Measurements from ENCODE around the gene RNASE13.

Gene RNASE13

GRCh38 chr14:21066882-21067502, 32.4 kb upstream of the RNASE13 start:
- Histone ChIP-seq H3K4me1 (ENCODE audit: control insufficient read depth in 5 of 5, insufficient read depth in 5 of 5, low read length in 5 of 5) (peaks cover 8 to 56% (median 53%) of the 10 kb centered on the region in 5 donors), H3K4me3 (ENCODE audit: low read depth in 1 of 5, low read length in 5 of 5) (no peak overlapping the region), H3K9ac (ENCODE audit: low read length in 5 of 5) (no peak overlapping the region), H3K9me3 (ENCODE audit: control insufficient read depth in 5 of 5, low read length in 5 of 5) (no peaks in the 10 kb centered on the region), H3K36me3 (ENCODE audit: control insufficient read depth in 5 of 5, insufficient read depth in 5 of 5, low read length in 5 of 5) (no peaks in the 10 kb centered on the region), H3K27me3 (ENCODE audit: control insufficient read depth in 5 of 5, insufficient read depth in 4 of 5, low read length in 5 of 5) (no peaks in the 10 kb centered on the region), H3K27ac (ENCODE audit: low read depth, low read length) (peak overlapping the region; percentile 40)

DNA sequence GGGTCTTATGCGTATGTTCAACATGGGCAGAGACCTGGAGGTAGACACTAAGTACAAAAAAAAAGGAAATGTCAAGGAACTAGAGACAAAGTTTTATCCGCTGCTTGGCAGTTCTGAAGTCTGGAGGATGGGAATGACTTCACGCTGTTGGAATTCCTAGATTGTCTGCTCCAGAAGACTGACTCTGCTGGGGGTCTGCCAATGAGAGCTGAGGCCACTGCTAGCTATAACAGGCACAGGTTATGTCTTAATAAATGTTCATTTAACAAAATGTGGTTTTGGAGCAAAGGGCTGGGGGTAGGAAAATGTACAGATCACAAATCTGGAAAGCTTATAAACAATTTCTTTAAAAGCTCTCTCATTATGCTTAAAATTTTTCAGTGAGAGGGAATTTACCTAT, 28.9 kb upstream of the RNASE13 start:
- H3K9me3 ChIP-seq (ENCODE audit: control insufficient read depth in 5 of 5, low read length in 5 of 5): no peaks in the 10 kb centered on the region
- H3K9ac ChIP-seq (ENCODE audit: low read length in 5 of 5): peak overlapping the region in 4 of 5 donors; percentile 50 to 64 (median 58)
- no peaks in the 10 kb centered on the region for H3K27me3 ChIP-seq (ENCODE audit: control insufficient read depth in 5 of 5, insufficient read depth in 4 of 5, low read length in 5 of 5)
- peak overlapping the region; percentile 82 for H3K27ac ChIP-seq (ENCODE audit: low read depth, low read length)
- H3K36me3 ChIP-seq (ENCODE audit: control insufficient read depth in 5 of 5, insufficient read depth in 5 of 5, low read length in 5 of 5): no peaks in the 10 kb centered on the region
- no peak overlapping the region for H3K4me3 ChIP-seq (ENCODE audit: low read depth in 1 of 5, low read length in 5 of 5)
- peaks cover 3 to 47% (median 42%) of the 10 kb centered on the region in 5 donors for H3K4me1 ChIP-seq (ENCODE audit: control insufficient read depth in 5 of 5, insufficient read depth in 5 of 5, low read length in 5 of 5)

GRCh38 chr14:21061347-21061668, 26.7 kb upstream of the RNASE13 start:
- Histone ChIP-seq H3K9me3 (ENCODE audit: control insufficient read depth in 5 of 5, low read length in 5 of 5) (no peaks in the 10 kb centered on the region), H3K27ac (ENCODE audit: low read depth, low read length) (peak overlapping the region; percentile 82), H3K9ac (ENCODE audit: low read length in 5 of 5) (peak overlapping the region in 2 of 5 donors; percentile 53 to 54), H3K27me3 (ENCODE audit: control insufficient read depth in 5 of 5, insufficient read depth in 4 of 5, low read length in 5 of 5) (no peaks in the 10 kb centered on the region), H3K36me3 (ENCODE audit: control insufficient read depth in 5 of 5, insufficient read depth in 5 of 5, low read length in 5 of 5) (no peaks in the 10 kb centered on the region), H3K4me1 (ENCODE audit: control insufficient read depth in 5 of 5, insufficient read depth in 5 of 5, low read length in 5 of 5) (peaks cover 5 to 47% (median 45%) of the 10 kb centered on the region in 5 donors), H3K4me3 (ENCODE audit: low read depth in 1 of 5, low read length in 5 of 5) (peak overlapping the region in 1 of 5 donors; percentile 5)

- Histone ChIP-seq H3K9me3 (ENCODE audit: control insufficient read depth in 5 of 5, low read length in 5 of 5) (no peaks in the 10 kb centered on the region), H3K4me3 (ENCODE audit: low read depth in 1 of 5, low read length in 5 of 5) (peak overlapping the region in 1 of 5 donors; percentile 44), H3K36me3 (ENCODE audit: control insufficient read depth in 5 of 5, insufficient read depth in 5 of 5, low read length in 5 of 5) (no peaks in the 10 kb centered on the region), H3K4me1 (ENCODE audit: control insufficient read depth in 5 of 5, insufficient read depth in 5 of 5, low read length in 5 of 5) (peaks cover 5 to 47% (median 46%) of the 10 kb centered on the region in 5 donors), H3K9ac (ENCODE audit: low read length in 5 of 5) (peak overlapping the region in 2 of 5 donors; percentile 7 to 54), H3K27ac (ENCODE audit: low read depth, low read length) (peak overlapping the region; percentile 82), H3K27me3 (ENCODE audit: control insufficient read depth in 5 of 5, insufficient read depth in 4 of 5, low read length in 5 of 5) (no peaks in the 10 kb centered on the region)
Measured at GRCh38 chr14:21060614-21061346, 26.2 kb upstream of the RNASE13 start.

GRCh38 chr14:21059842-21060613, 25.4 kb upstream of the RNASE13 start:
- no peaks in the 10 kb centered on the region for H3K36me3 ChIP-seq (ENCODE audit: control insufficient read depth in 5 of 5, insufficient read depth in 5 of 5, low read length in 5 of 5)
- H3K9ac ChIP-seq (ENCODE audit: low read length in 5 of 5): peak overlapping the region in 1 of 5 donors; percentile 7
- peaks cover 5 to 48% (median 44%) of the 10 kb centered on the region in 5 donors for H3K4me1 ChIP-seq (ENCODE audit: control insufficient read depth in 5 of 5, insufficient read depth in 5 of 5, low read length in 5 of 5)
- H3K9me3 ChIP-seq (ENCODE audit: control insufficient read depth in 5 of 5, low read length in 5 of 5): no peaks in the 10 kb centered on the region
- peak overlapping the region in 1 of 5 donors; percentile 44 for H3K4me3 ChIP-seq (ENCODE audit: low read depth in 1 of 5, low read length in 5 of 5)
- H3K27me3 ChIP-seq (ENCODE audit: control insufficient read depth in 5 of 5, insufficient read depth in 4 of 5, low read length in 5 of 5): no peaks in the 10 kb centered on the region
- peak overlapping the region; percentile 82 for H3K27ac ChIP-seq (ENCODE audit: low read depth, low read length)

GRCh38 chr14:21058903-21059302, 24.3 kb upstream of the RNASE13 start:
- H3K9ac ChIP-seq (ENCODE audit: low read length in 5 of 5): no peak overlapping the region
- no peak overlapping the region for H3K4me3 ChIP-seq (ENCODE audit: low read depth in 1 of 5, low read length in 5 of 5)
- H3K9me3 ChIP-seq (ENCODE audit: control insufficient read depth in 5 of 5, low read length in 5 of 5): no peaks in the 10 kb centered on the region
- H3K27me3 ChIP-seq (ENCODE audit: control insufficient read depth in 5 of 5, insufficient read depth in 4 of 5, low read length in 5 of 5): no peaks in the 10 kb centered on the region
- H3K4me1 ChIP-seq (ENCODE audit: control insufficient read depth in 5 of 5, insufficient read depth in 5 of 5, low read length in 5 of 5): peaks cover 5 to 53% (median 43%) of the 10 kb centered on the region in 5 donors
- H3K27ac ChIP-seq (ENCODE audit: low read depth, low read length): no peak overlapping the region
- H3K36me3 ChIP-seq (ENCODE audit: control insufficient read depth in 5 of 5, insufficient read depth in 5 of 5, low read length in 5 of 5): no peaks in the 10 kb centered on the region

DNA sequence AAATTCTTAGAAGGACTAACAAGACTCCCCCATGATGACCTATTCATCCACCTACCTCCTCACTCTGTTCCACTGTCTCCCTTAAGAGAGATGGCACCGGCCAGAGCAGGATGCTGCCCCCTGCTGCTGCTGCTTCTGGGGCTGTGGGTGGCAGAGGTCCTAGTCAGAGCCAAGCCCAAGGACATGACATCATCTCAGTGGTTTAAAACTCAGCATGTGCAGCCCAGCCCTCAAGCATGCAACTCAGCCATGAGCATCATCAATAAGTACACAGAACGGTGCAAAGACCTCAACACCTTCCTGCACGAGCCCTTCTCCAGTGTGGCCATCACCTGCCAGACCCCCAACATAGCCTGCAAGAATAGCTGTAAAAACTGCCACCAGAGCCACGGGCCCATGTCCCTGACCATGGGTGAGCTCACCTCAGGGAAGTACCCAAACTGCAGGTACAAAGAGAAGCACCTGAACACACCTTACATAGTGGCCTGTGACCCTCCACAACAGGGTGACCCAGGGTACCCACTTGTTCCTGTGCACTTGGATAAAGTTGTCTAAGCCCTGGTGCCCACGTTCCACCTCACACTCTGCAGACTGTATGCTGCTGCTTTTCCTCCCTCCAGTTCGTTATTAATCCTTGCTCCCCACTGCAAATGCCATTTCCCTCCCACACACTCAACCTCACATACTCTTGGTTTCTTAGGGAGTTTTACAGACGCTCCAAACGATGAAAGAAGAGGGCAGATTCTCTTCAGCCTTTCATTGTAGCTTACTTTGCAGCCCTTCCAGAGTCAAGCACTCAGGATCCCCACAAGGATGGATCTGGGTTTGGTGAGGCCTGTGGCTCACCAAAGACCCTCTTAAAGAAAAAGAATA, 23.4 kb upstream of the RNASE13 start, which contains the start of gene RNASE8:
Gene RNASE8, plus strand, starts transcription at position 20 of the 873 bp plus-strand sequence. Its CDS starts 71 bp downstream, at position 91.
- Histone ChIP-seq H3K9ac (ENCODE audit: low read length in 5 of 5) (no peak within 1 kb of the TSS), H3K9me3 (ENCODE audit: control insufficient read depth in 5 of 5, low read length in 5 of 5) (no peaks in the 10 kb centered on the region), H3K36me3 (ENCODE audit: control insufficient read depth in 5 of 5, insufficient read depth in 5 of 5, low read length in 5 of 5) (no peaks in the 10 kb centered on the region), H3K4me1 (ENCODE audit: control insufficient read depth in 5 of 5, insufficient read depth in 5 of 5, low read length in 5 of 5) (peaks cover 3 to 46% (median 35%) of the 10 kb centered on the region in 5 donors), H3K4me3 (ENCODE audit: low read depth in 1 of 5, low read length in 5 of 5) (no peak within 1 kb of the TSS), H3K27me3 (ENCODE audit: control insufficient read depth in 5 of 5, insufficient read depth in 4 of 5, low read length in 5 of 5) (no peaks in the 10 kb centered on the region), H3K27ac (ENCODE audit: low read depth, low read length) (no peak within 1 kb of the TSS)

- H3K4me1 ChIP-seq (ENCODE audit: control insufficient read depth in 5 of 5, insufficient read depth in 5 of 5, low read length in 5 of 5): peaks cover 3 to 34% (median 28%) of the 10 kb centered on the region in 5 donors
- no peaks in the 10 kb centered on the region for H3K9me3 ChIP-seq (ENCODE audit: control insufficient read depth in 5 of 5, low read length in 5 of 5)
- H3K9ac ChIP-seq (ENCODE audit: low read length in 5 of 5): no peak overlapping the region
- no peaks in the 10 kb centered on the region for H3K36me3 ChIP-seq (ENCODE audit: control insufficient read depth in 5 of 5, insufficient read depth in 5 of 5, low read length in 5 of 5)
- no peak overlapping the region for H3K27ac ChIP-seq (ENCODE audit: low read depth, low read length)
- no peak overlapping the region for H3K4me3 ChIP-seq (ENCODE audit: low read depth in 1 of 5, low read length in 5 of 5)
- H3K27me3 ChIP-seq (ENCODE audit: control insufficient read depth in 5 of 5, insufficient read depth in 4 of 5, low read length in 5 of 5): no peaks in the 10 kb centered on the region
Measured at GRCh38 chr14:21056520-21057163, 22.0 kb upstream of the RNASE13 start.
